Measurements from ENCODE around the gene EFCAB12.
"Not testable (repeated sequence)": the region's sequence is repeated elsewhere in the genome, so short reads cannot be mapped to it uniquely, and the experiment has no call there.

Gene EFCAB12

GRCh38 chr3:129365296-129366136 lies 62.9 kb downstream of the EFCAB12 start:
- no peak for DNase-seq (ENCODE audit: low read depth)

GRCh38 chr3:129364811-129365210 lies 63.6 kb downstream of the EFCAB12 start:
- DNase-seq (ENCODE audit: low read depth): not testable (repeated sequence)

GRCh38 chr3:129363356-129363755 lies 65.1 kb downstream of the EFCAB12 start:
- not testable (repeated sequence) for DNase-seq (ENCODE audit: low read depth)

GRCh38 chr3:129360705-129361460 lies 67.6 kb downstream of the EFCAB12 start:
- peak; percentile 27 for DNase-seq (ENCODE audit: low read depth)

- no peak for DNase-seq (ENCODE audit: low read depth)
Observed at GRCh38 chr3:129360171-129360611, 68.2 kb downstream of the EFCAB12 start.

GRCh38 chr3:129358772-129359371 lies 69.6 kb downstream of the EFCAB12 start:
- DNase-seq (ENCODE audit: low read depth): no peak

GRCh38 chr3:129358177-129358771 lies 70.2 kb downstream of the EFCAB12 start:
- DNase-seq (ENCODE audit: low read depth): no peak

- DNase-seq (ENCODE audit: low read depth): no peak
Observed at GRCh38 chr3:129357616-129358015, 70.8 kb downstream of the EFCAB12 start.

- DNase-seq (ENCODE audit: low read depth): no peak
Observed at GRCh38 chr3:129356756-129357425, 71.5 kb downstream of the EFCAB12 start.

GRCh38 chr3:129353589-129353941 lies 74.9 kb downstream of the EFCAB12 start:
- no peak for DNase-seq (ENCODE audit: low read depth)

GRCh38 chr3:129352650-129353588 lies 75.5 kb downstream of the EFCAB12 start:
- no peak for DNase-seq (ENCODE audit: low read depth)

- no peak for DNase-seq (ENCODE audit: low read depth)
Observed at GRCh38 chr3:129352045-129352444, 76.4 kb downstream of the EFCAB12 start.

Measured in amniotic epithelial cell (primary cell).